DMS53 treated with DMSO at 0.1 percent for 48 hours (cell line): ENCODE measurements around the gene HCRTR1.
A peak's percentile ranks its signal among the peaks of the same experiment; 100 is the strongest.
"Not testable (repeated sequence)": the region's sequence is repeated elsewhere in the genome, so short reads cannot be mapped to it uniquely, and the experiment has no call there.

Experiments
- DNase-seq: peaks from one replicate; lab custom pipeline; 2025; ENCODE audit not compliant: unreplicated experiment; lab: John Stamatoyannopoulos, UW

The HCRTR1 gene

DNA sequence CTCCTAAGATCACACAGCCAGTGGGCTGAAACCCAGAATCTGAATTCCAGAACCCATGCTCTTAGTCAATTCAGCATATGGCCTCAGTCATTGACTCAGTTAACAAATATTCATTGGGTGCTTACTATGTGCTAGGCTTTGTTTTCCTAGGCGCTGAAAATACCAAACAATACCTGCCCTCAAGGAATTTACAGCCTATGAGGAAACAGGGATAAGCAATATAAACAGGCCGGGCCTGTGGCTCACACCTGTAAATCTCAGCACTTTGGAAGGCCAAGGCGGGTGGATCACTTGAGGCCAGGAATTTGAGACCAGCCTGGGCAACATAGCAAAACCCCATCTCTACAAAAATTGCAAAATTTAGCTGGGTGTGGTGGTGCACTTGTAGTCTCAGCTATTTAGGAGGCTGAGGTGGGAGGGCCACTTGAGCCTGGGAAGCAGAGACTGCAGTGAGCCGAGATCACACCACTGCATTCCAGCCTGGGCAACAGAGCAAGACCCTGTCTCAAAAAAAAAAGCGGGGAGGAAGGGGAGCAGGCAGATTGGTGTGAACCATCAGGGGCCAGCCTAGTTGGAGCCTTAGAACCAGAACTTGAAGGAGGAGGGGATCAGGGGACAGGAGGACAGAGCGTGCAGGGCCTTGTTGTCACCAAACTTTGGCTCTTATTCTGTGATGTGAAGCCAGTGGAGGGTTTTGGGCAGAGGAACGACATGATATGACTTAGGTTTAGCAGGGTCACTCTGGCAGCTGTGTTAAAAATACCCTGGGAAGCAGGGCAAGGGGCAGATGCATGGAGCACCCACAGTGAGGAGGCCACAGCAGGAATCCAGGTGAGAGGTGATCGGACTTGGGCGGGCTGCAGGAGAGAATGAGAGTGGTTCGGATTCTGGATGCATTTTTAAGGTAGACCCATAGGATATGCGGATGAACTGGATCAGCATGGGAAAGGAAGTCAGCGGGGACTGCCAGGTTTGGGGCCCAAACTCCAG lies 35.4 kb upstream of the HCRTR1 start:
- no peak for DNase-seq

DNA sequence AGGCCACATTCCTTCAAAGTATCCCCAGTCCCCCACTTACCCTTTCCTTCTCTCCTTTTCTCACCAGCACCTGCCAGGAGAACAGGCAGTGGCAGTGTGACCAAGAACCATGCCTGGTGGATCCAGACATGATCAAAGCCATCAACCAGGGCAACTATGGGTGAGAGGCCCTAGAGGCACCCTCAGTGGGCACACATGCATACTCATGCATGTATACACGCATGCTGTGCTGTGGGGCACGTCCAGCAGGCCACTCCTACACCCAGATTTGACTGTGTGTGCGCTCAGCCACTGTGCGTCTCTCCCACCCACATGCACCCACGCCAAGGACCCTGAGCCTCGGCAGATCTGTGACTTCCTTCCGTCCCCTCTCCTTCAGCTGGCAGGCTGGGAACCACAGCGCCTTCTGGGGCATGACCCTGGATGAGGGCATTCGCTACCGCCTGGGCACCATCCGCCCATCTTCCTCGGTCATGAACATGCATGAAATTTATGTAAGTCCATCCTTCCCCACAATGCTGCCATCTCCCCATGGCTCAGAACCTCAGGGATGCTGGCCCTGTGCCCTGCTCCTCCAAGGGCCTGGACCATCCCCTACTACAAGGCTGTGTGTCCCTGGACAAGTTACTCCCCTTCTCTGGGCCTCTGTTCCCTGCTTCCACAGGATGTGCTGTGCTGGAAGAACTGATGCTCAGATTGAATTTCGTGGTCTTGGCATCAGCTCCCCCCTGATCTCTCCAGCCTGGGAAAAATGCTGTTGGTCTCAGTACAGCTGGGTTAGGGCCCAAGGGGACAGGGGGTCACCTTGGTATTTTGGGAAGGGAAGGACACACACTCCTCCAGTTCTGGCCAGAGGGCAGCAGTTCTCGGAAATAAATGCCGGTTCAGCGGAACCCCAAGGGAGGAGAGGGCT lies 34.2 kb upstream of the HCRTR1 start:
- DNase-seq: no peak

DNA sequence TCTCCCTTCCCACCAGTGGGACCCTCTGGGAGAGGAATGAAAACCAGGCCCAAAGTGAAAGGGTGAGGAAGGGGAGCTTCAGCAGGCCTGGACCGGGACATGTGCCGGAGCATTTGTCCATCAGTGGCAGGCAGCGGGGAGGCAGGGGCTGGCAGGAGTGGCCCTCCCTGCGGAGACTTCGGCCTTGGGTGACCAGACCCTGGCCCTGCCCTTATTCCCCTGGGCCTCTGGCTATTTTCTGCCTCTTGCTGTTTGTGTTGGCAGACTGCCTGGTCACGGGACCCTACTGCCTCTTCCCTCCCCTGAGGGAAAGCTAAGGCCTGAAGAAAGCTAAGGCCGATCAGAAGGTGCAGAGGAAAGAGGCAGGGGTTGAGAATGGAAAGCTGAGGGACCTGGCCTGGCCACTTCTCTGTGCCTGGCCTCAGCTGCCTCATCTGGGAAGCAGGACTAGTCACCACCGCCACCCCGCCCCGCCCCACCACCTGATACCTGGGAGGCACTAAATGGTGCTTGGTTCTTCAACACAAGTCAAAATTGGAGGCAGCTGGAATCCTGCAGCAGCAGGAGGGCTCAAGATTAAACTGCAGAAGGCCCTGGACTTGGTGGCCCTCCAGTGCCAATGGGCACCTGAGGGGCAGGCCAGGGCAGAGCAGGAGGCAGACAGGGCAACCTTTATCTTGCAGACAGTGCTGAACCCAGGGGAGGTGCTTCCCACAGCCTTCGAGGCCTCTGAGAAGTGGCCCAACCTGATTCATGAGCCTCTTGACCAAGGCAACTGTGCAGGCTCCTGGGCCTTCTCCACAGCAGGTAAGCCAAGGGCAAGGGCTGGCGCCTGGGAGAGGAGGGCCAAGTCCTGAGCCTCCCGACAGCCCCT lies 33.3 kb upstream of the HCRTR1 start:
- DNase-seq: peak; percentile 11

DNA sequence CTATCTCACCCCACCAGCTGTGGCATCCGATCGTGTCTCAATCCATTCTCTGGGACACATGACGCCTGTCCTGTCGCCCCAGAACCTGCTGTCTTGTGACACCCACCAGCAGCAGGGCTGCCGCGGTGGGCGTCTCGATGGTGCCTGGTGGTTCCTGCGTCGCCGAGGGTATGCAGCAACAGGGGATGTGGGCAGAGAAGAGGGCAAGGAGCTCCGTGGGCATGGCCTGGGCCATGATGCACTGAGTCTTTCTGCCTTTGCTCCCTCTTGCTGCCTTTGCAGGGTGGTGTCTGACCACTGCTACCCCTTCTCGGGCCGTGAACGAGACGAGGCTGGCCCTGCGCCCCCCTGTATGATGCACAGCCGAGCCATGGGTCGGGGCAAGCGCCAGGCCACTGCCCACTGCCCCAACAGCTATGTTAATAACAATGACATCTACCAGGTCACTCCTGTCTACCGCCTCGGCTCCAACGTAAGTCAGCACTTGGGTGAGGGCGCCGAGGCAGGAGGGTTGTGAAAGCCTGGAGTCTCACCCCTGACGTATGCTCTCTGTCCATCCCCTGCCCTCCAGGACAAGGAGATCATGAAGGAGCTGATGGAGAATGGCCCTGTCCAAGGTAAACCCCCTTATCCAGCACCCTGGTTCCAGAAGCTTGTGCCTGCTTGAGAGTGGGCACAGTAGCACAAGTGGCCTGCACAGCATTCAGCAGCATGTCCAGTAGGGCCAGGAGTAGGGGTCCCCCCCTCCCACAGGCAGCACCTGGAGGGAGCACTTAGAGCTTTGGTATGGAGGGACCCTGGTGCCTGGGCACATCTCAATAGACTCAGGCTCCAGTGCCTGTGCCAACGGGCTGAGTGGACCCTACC lies 32.4 kb upstream of the HCRTR1 start:
- DNase-seq: no peak

DNA sequence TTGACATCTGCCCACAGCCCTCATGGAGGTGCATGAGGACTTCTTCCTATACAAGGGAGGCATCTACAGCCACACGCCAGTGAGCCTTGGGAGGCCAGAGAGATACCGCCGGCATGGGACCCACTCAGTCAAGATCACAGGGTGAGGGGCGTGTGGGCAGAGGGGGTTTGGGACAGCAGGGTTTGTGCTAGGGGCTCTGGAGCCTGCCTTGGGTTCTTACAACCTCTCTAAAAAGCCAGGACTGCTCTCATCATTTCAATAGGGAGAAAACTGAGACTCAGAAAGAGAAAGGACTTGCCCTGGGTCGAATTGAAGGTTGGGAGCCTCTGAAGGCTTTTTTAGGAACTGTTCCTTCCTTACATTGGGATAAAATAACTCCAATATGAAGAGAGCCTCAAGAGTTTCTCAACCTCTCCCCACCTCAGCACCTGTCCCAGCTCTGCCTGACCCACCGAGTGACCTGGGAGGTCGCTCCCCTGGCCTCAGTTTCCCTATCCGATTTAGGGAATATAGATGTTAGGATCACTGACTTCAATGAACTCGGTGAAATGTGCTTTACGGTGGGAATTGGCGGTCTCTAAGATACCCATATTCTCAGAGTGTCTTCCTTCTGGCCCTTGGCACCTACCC lies 31.6 kb upstream of the HCRTR1 start:
- DNase-seq: no peak

DNA sequence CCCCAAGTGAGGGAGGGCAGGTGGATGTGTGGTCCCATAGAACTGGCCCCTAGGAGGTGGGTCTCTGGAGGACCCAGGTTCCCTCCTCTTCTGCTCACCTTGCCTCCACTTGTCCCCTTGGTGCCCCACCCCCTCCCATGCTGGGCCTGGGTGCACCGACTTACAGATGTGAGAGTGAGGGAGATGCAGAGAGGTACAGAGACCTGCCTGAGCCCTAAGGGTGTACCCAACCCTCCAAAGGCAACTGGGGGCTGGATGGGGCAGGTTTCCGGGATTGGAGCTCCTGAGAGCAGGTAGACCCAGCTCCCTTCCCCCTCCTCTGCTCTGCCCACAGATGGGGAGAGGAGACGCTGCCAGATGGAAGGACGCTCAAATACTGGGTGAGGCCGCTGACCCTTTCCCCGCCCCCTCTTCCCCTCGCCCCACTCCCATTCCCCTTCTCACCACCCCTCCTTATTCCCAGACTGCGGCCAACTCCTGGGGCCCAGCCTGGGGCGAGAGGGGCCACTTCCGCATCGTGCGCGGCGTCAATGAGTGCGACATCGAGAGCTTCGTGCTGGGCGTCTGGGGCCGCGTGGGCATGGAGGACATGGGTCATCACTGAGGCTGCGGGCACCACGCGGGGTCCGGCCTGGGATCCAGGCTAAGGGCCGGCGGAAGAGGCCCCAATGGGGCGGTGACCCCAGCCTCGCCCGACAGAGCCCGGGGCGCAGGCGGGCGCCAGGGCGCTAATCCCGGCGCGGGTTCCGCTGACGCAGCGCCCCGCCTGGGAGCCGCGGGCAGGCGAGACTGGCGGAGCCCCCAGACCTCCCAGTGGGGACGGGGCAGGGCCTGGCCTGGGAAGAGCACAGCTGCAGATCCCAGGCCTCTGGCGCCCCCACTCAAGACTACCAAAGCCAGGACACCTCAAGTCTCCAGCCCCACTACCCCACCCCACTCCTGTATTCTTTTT lies 30.8 kb upstream of the HCRTR1 start:
- no peak for DNase-seq

DNA sequence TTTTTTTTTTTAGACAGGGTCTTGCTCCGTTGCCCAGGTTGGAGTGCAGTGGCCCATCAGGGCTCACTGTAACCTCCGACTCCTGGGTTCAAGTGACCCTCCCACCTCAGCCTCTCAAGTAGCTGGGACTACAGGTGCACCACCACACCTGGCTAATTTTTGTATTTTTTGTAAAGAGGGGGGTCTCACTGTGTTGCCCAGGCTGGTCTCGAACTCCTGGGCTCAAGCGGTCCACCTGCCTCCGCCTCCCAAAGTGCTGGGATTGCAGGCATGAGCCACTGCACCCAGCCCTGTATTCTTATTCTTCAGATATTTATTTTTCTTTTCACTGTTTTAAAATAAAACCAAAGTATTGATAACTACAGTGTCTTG lies 30.2 kb upstream of the HCRTR1 start:
- not testable (repeated sequence) for DNase-seq

DNA sequence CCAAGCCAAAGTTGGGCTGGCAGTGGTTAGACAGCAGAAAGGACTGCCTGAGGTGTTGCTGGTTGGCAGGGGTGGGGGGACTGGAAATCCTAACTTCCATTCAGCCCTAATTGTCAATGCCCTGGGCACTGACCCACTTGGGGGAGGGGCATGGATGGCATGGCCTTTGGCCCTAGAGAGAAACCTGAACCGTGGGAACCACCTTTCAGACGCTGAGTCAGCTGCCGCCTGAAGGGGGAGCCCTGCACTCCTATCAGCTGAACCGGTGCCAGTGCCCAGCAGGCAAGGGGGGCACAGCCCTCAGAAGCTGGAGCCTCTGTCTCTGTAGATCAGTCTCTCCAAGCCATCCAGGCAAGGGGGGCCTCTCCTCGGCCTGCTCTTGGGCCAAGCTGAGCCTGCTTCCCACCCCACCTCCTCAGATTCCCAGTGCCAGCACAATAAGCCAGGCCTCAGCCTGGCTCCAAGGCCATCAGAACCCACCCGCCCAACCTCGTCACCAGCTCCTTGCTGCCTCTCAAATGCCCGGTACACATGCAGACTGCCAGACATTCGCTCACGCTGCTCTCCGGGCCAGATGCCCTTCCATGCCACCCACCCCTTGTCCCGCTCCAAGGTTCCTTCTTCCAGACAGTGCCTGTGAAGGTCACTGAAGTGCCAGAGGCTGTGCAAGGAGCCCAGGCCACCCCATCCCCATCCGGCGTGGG lies 29.6 kb upstream of the HCRTR1 start:
- DNase-seq: peak; percentile 73

DNA sequence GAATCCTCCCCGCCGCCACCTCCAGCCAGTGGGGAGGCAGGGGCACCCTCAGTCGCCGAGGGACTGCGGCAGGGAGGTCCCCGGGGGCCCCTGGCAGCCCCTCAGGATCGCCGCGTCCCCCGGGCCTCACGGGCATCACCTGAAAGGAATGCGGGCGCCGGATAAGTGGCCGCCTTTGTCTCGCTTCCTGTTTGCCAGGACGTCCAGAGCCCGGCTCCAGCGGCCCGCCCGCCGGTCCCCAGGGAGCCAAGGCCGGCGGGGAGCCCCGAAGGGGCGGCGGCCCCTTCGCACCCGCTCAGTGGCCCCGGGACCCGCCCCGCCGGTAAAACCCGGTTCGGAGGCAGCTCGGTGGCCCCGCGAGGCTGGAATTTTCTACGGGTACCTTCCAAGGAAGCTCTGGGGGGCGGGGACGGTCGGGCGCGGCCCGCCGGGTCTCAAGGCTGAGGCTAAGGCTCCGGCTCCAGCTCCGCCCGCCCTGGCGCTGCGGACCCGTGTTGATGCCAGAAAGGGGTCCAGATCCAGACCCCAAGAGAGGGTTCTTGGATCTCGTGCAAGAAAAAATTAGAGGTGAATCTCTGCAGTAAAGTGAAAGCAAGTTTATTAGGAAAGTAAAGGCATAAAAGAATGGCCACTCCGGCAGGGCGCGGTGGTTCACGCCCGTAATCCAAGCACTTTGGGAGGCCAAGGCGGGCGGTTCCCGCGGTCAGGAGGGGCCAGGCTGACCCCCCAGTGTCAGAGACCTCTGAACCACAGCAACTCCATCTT lies 28.6 kb upstream of the HCRTR1 start:
- no peak for DNase-seq

DNA sequence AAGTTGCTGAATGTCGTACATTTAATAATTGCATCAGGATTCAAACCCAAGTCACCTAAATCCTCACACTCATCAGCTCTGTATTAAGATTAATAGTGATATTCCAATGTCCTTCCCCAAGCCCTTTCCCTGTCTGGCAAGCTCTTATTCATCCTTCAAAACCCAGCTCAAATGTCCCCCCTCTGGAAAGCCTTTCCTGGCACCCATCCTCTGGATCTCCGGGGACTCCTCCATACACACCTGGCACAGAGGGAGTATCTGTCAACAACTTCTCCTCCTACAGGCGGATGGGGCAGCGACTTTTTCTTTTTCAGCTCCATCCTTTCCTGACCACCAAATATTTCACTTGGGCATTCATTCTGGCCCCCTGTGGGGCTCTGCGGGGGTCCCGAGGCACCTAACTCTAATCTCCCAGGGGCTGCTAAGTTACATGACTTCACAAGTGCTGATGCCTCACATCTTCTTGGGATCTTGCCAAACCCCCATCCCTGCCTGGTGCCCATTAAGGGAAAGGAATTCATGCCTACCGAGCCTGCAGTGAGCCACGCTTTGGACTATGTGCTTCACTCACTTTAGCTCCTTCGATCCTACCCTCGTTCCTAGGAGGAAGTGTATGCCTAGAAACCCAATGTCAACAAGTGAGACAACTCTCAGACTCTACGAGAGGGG lies 25.9 kb upstream of the HCRTR1 start:
- no peak for DNase-seq

DNA sequence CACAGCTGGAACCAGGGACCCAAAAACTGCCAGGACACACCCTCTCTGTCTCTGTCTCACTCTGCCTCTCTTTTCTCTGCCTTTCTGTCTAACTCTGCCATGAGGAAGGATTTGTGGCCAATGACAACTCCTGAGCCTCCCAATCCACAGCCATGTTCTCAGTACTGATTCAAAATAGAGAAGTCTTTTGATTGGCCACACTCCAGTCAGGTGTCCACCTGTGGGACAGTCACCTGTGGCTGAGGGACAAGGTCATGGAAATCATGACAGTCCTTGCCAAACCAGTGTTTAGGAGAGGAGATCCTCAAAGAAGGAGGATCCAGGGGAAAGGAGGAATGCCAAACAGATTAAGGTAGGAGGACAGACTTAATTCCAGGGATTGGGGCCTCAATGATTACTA lies 25.4 kb upstream of the HCRTR1 start:
- no peak for DNase-seq

DNA sequence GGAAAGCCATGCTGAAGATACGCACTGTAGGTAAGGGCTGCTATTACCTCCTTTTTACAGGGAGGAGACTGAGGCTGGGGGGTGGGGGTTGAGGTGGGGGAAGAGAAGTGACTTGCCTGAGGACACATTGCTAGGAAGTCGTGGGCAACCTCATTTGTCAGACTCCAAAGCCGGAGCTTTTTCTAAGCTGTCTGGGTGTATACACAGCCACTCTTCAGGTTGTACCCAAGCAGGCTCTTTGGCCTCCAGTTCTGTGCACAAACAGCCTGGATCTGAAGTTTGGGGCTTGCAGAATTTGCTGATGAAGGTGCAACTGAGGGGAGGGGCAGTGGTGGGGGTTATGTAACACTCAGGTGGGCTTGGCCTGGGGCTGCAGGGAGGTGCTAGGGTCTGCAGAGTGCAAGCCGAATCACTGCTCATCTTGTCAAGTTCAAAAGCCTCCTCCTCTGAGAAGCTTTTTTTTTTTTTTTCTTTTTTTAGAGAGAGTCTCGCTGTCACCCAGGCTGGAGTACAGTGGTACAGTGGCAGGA lies 24.3 kb upstream of the HCRTR1 start:
- no peak for DNase-seq

DNA sequence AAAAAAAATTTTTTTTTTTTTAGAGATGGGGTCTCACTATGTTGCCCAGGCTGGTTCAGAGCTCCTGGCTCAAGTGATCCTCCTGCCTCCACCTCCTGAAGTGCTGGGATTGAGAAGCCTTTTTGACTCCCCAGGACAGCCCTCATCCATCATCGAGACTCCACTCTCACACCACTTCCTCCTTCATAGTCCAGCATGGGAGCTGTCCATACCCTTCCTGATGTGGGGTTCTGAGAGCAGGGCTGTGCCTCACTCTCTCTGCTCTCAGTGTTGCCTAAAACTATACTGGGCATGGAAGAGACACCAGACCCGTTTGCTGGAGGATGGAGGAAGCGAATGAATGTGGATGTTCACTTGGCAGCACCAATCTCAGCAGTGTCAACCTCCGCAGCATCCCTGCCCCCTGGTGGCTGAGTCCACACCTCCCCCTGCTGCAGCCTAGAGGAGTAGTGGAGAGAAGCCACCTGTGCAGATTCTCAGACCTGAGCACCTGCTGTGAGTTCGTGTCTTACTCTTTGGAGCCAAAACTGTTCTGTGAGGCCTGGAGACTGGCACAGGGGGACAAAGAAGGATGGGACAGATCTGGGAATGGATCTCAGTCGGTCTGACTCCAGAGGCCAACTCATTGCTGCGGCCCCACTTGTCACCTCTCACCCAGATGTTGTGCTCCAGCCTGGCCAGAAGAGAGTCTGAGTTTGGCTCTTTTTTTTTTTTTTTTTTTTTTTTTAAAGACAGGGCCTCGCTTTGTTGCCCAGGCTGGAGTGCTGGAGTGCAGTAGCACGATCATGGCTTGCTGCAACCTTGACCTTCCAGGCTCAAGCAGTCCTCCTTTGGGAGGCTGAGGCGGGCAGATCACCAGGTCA lies 23.5 kb upstream of the HCRTR1 start:
- peak; percentile 88 for DNase-seq

DNA sequence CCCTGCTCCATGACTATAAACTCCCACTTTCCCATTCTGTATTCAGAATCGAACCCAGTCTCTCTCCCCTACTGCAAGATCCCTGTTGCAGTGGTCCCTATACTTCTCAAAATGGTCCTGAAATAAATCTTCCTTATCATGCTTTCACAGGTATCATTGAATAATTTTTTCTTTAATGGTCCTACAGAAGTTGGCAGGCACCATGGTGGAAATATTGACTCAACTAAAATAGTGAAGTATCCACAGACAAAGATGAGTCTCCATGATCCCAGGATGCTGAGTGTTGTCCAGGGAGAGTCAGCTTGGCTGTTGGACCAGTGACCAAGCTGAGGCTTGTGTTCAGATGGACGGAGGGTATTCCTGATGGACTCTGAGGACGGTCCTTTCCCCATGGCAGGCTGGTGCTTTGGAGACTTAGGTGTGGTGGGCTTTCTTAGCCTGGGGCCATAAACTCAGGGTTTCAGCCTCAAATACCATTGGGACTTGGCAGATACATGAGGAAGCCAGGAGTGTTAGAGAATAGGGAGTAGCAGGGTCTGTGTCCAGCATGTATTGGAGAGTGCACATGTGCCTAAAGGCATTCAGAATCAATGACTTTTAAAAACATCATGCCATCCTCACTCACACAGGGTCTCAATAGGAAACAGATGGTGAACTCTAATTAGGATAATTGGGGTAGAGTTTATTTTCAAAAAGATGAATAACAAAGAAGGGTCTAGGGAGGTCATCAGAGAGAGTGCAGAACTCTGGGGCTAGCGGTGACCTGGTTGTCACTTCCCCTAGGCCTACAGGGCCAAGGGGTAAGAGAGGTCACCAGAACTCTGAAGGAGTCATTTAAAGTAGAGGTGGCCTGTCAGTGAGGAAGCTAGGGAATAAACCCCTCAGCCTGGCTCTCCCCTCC lies 21.4 kb upstream of the HCRTR1 start:
- DNase-seq: no peak
